Measurements from ENCODE around the gene MRAP.
A peak's percentile ranks its signal among the peaks of the same experiment; 100 is the strongest.
"Not testable (repeated sequence)": the region's sequence is repeated elsewhere in the genome, so short reads cannot be mapped to it uniquely, and the experiment has no call there.

Gene MRAP

GRCh38 chr21:32260130-32260529 lies 38.5 kb upstream of the MRAP start:
- TF ChIP-seq, protein P1, sequence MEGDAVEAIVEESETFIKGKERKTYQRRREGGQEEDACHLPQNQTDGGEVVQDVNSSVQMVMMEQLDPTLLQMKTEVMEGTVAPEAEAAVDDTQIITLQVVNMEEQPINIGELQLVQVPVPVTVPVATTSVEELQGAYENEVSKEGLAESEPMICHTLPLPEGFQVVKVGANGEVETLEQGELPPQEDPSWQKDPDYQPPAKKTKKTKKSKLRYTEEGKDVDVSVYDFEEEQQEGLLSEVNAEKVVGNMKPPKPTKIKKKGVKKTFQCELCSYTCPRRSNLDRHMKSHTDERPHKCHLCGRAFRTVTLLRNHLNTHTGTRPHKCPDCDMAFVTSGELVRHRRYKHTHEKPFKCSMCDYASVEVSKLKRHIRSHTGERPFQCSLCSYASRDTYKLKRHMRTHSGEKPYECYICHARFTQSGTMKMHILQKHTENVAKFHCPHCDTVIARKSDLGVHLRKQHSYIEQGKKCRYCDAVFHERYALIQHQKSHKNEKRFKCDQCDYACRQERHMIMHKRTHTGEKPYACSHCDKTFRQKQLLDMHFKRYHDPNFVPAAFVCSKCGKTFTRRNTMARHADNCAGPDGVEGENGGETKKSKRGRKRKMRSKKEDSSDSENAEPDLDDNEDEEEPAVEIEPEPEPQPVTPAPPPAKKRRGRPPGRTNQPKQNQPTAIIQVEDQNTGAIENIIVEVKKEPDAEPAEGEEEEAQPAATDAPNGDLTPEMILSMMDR (conservative IDR thresholded peaks at IDR 0.05): no peak
- H3K27ac ChIP-seq: no peak overlapping the region

GRCh38 chr21:32261929-32262328 lies 36.7 kb upstream of the MRAP start:
- TF ChIP-seq, protein P1 (conservative IDR thresholded peaks at IDR 0.05): no peak
- H3K27ac ChIP-seq: no peak overlapping the region

- H3K27ac ChIP-seq: not testable (repeated sequence)
Observed at GRCh38 chr21:32265321-32265720, 33.3 kb upstream of the MRAP start.

GRCh38 chr21:32270748-32271147 lies 27.9 kb upstream of the MRAP start:
- no peak overlapping the region for H3K27ac ChIP-seq
- TF ChIP-seq, protein P1 (conservative IDR thresholded peaks at IDR 0.05): no peak

DNA sequence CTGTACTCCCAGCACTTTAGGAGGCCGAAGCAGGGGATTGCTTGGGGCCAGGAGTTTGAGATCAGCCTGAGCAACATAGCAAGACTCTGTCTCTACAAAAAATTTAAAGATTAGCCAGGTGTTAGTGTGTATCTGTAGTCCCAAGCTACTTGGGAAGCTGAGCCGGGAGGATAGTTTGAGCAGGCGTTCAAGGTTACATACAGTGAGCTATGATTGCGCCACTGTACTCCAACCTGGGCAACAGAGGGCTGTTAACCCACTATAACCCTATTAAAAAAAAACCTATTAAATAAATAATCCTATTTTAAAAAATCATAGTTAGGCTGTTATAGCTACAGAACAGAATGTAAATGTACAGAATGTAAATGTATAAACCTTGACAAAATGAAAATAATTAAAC lies 22.0 kb upstream of the MRAP start:
- TF ChIP-seq, protein P1 (conservative IDR thresholded peaks at IDR 0.05): no peak
- H3K27ac ChIP-seq: no peak overlapping the region

DNA sequence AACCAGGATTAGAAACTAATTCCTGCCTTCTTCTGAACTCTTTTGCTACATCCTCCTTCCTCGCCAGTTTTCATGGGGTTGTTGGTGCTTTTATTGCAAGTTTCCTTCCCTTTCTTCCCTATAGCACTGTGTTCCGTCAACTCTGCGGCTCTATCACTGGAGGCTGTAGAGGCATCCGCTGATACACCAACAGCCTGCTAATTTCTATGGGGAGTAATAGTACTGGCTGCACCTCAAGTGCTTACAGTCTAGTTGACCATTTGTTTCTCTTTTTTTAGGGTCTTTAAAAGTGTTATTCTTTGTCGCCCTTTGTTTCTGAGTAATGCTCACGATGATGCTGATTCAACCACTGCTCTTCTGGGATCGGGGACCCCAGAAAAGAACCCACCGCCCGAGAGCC lies 20.6 kb upstream of the MRAP start:
- H3K27ac ChIP-seq: peak overlapping the region; percentile 85
- TF ChIP-seq, protein P1 (conservative IDR thresholded peaks at IDR 0.05): no peak

DNA sequence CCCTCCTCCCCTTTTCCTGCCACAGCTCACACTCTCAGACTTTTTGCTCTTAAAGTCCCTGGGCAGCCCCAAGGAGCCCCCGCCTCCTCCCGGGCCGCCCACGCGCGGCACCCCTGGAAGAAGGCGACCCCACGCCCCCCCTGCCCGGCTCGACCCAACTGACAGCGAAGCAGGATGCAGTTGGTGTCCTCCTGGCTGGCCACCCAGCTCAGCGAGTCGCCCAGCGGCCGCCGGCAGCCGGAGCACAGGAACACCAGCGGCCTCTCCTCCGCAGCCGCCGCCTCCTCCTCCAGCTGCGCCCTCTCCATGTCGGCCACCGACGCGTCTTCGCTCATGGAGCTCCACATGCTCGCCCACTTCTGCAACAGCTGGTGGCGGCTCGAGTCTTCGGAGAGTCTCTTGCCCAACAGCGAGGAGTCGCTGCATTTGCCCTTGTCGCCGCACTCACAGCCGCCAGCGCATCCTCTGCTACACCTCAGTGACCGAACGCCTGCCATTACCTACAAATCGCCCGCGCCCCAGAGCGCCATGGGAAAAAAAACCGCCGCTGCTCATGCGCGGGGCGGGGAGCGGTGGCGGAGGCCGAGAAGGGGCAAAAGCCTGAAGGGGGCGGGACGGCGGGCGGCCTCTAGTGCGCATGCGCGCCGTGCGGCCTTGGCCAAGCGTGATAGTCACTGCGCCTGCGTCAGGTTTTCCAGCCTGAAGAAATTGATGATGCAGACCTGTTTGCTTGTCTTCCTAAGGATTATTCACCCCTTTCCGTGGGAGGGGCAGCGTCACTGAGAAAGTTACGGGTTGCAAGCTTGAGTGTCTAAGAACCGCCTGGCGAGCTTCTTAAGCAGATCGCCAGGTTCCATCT lies 19.9 kb upstream of the MRAP start, which contains the start of gene MIS18A:
TSS of gene MIS18A (minus strand) at position 532 of the 859 bp plus-strand sequence. CDS start at position 497, 35 bp downstream.
- TF ChIP-seq, protein P1 (conservative IDR thresholded peaks at IDR 0.05): peak; percentile 9
- peak within 1 kb of the TSS; percentile 85 for H3K27ac ChIP-seq

- peak overlapping the region; percentile 85 for H3K27ac ChIP-seq
Observed at GRCh38 chr21:32279377-32279680, 19.3 kb upstream of the MRAP start.

More at GRCh38 chr21:32279377-32279680, 19.3 kb upstream of the MRAP start:
- TF ChIP-seq, protein P1 (conservative IDR thresholded peaks at IDR 0.05): no peak
